H1 (cell line): Measurements from ENCODE around the gene ADAMTS14. TPM values are rescaled to one million over a fixed set of nuclear protein-coding genes. Genes with fewer than 3 reads are reported as not detected.

Source experiments
- RFX5 ChIP-seq: IDR thresholded peaks from 2 replicates; pipeline ENCODE4 v1.6.1; 2011; ENCODE audit warnings: low read depth, low read length, improper control_type of control experiment, borderline replicate concordance
- polyA plus RNA-seq, 7 experiments: library from polyadenylated mRNA; depleted of rRNA in 3 of 7; stranded (reverse) in 5 of 7; unstranded in 2 of 7; fragments of >200 nt in 5 of 7; fragments of 200-250 nt in 2 of 7; gene quantifications; 1 replicate in 5 of 7; 2 replicates in 1 of 7; 4 replicates in 1 of 7; pipeline versions ENCODE4 v1.2.1 to v1.2.3, GENCODE V29; 2011 to 2013; ENCODE audit warnings: missing spikeins in 2 of 7, mixed read lengths in 2 of 7
- total RNA-seq: library from RNA; stranded (reverse); fragmentation: NEBNext Ultra II Directional; extraction: Animal tissue kit (Norgen Biotek cat#: 25700); gene quantifications from 2 replicates; pipeline ENCODE4 v1.2.1, GENCODE V29; 2021

The ADAMTS14 gene
- total and polyA plus RNA-seq, 2 of the 8 experiments (the other 6 are each of a cell fraction or from before 2014, with no cell fraction given): 2.0 to 2.3 TPM

DNA sequence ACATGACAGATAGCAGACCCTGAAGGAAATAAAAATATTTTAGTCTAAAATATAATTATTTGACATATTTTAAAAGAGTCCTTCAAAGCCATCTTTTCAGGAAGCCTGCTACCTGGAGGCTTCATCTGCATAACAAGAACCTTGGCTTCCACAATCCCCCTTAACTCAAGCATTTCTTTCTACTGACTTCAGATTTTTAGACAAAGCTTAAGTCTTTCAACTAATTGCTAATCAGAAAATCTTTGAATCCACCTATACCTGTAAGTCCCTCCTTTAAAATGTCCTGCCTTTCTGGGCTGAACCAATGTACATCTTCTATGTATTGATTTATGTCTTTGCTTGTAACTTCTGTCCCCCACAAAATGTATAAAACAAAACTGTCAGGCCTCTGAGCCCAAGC lies 46.2 kb upstream of the ADAMTS14 start (continued):
- no peak for TF ChIP-seq RFX5
